Upper lobe of left lung (tissue), 6 donors: ENCODE data around the gene RBM19. TPM values are rescaled to one million over a fixed set of nuclear protein-coding genes. Genes with fewer than 3 reads are reported as not detected.

Source experiments
- ATAC-seq, 2 donors: fragments of 200-7000 bp; cut with Tn5 transposase; one replicate each; pipeline ENCODE4 v1.9.1; 2022; ENCODE audit warnings: mild to moderate bottlenecking in 2 of 2, moderate library complexity in 2 of 2; ENCODE audit not compliant: low FRiP score in 2 of 2
- DNase-seq, 2 donors: peaks; one replicate each; pipeline ENCODE4 v3.0.0-alpha.2; 2019 to 2020
- H3K27ac ChIP-seq, 4 donors: fragments of 200-600 bp; sonication (generic); one replicate each; pipeline ENCODE4 v1.5.1; 2016 to 2019
- H3K27me3 ChIP-seq, 4 donors: fragments of 200-600 bp; sonication (generic); one replicate each; pipeline ENCODE4 v1.5.1; 2017 to 2019
- H3K36me3 ChIP-seq, 4 donors: fragments of 200-600 bp; sonication (generic); one replicate each; pipeline ENCODE4 v1.5.1; 2016 to 2019
- H3K4me1 ChIP-seq, 4 donors: fragments of 200-600 bp; sonication (generic); one replicate each; pipeline ENCODE4 v1.5.1; 2018 to 2019
- H3K4me3 ChIP-seq, 4 donors: fragments of 200-600 bp; sonication (generic); one replicate each; pipeline ENCODE4 v1.5.1; 2017 to 2019; ENCODE audit warnings: mild to moderate bottlenecking in 2 of 4, moderate library complexity in 1 of 4
- H3K9me3 ChIP-seq, 4 donors: fragments of 200-600 bp; sonication (generic); one replicate each; pipeline ENCODE4 v1.5.1; 2018 to 2019
- EP300 ChIP-seq, 4 donors: sonication (generic); formaldehyde crosslinking; IDR thresholded peaks; one replicate each; pipeline ENCODE4 v1.5.1; 2017; ENCODE audit warnings: antibody characterized with exemption in 4 of 4, control low read depth in 2 of 4
- POLR2A ChIP-seq, 4 donors: fragments of 450-650 bp; IDR thresholded peaks; one replicate each; pipeline ENCODE4 v1.5.1; 2016 to 2017; ENCODE audit warnings: antibody characterized with exemption in 4 of 4, mild to moderate bottlenecking in 2 of 4
- POLR2AphosphoS5 ChIP-seq, 2 donors: sonication (generic); formaldehyde crosslinking; IDR thresholded peaks; one replicate each; pipeline ENCODE4 v1.5.1; 2017; ENCODE audit warnings: antibody characterized with exemption in 2 of 2
- WGBS, 2 donors: methylation state at CpG; one replicate each; pipeline ENCODE4 v1.1.5; 2017 to 2018; 5-methylcytosine and 5-hydroxymethylcytosine counted together
- total RNA-seq, 6 donors: library from RNA; depleted of rRNA in 4 of 6; stranded (reverse); fragments of >200 nt in 4 of 6; gene quantifications; one replicate each; pipeline versions ENCODE4 v1.1.0 to v1.2.1, GENCODE V29; 2016 to 2021
- TF ChIP-seq, protein P1 (sequence below), 6 experiments: fragments of 450-650 bp in 4 of 6; fragments of 200-600 bp in 2 of 6; sonication (generic) in 2 of 6; IDR thresholded peaks; one replicate each; pipeline ENCODE4 v1.5.1; 2016 to 2019; ENCODE audit warnings: antibody characterized with exemption in 6 of 6
- donor health status: DM: no; HTN: no; CAD: no; lungs with moderate emphysema.
- donor health status: DM: no; HTN: yes; CAD: no; lungs with severe emphysema.

RBM19 gene
- total RNA-seq, 6 donors from 2014 or later = 25.5 to 131 (median 39.9) TPM

DNA sequence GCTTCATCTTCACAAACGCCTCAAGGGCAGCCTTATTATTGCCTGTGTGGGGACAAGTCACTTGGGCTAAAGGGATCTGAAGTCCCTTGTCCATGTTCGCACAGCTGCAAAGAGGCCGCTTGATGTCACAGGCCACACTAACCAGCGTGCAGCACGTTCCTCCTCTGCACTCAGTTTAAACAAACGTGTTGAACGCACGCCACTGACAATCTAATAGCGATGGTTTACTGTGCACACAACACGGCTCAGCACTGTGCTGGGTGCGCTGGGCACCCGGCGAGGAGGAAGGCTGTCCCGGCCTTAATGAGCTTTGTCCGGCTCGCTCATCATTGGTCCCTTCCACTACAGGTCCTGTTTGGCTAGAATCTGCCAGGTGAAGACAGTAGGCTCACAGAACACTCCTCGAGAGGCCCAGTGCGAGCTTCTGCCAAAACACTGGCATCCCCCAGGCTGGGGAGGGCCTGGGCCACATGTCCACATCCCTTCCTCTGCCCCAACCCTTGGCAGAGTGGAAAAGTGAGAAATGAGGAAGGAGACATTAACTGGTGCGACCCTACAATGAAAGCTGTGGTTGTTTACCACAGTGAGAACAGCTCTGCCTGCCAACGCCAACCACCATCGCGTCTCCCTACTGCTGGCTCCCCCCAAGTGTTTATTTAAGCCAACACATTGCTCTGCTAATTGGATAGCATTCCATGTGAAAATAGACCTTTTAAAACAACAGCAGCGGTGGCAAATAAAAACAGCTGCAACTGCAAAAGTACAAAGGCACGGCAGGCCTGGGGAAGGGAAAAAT is 113.2 kb downstream of the RBM19 start:
- Histone ChIP-seq H3K27ac (no peak overlapping the region), H3K4me3 (no peak overlapping the region), H3K36me3 (peaks cover 0 to 45% (median 24%) of the 10 kb centered on the region in 4 donors), H3K4me1 (no peaks in the 10 kb centered on the region), H3K27me3 (no peaks in the 10 kb centered on the region), H3K9me3 (no peaks in the 10 kb centered on the region)
- TF ChIP-seq, protein P1, sequence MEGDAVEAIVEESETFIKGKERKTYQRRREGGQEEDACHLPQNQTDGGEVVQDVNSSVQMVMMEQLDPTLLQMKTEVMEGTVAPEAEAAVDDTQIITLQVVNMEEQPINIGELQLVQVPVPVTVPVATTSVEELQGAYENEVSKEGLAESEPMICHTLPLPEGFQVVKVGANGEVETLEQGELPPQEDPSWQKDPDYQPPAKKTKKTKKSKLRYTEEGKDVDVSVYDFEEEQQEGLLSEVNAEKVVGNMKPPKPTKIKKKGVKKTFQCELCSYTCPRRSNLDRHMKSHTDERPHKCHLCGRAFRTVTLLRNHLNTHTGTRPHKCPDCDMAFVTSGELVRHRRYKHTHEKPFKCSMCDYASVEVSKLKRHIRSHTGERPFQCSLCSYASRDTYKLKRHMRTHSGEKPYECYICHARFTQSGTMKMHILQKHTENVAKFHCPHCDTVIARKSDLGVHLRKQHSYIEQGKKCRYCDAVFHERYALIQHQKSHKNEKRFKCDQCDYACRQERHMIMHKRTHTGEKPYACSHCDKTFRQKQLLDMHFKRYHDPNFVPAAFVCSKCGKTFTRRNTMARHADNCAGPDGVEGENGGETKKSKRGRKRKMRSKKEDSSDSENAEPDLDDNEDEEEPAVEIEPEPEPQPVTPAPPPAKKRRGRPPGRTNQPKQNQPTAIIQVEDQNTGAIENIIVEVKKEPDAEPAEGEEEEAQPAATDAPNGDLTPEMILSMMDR (IDR thresholded peaks at IDR 0.05) = no peak
- TF ChIP-seq EP300 (IDR thresholded peaks at IDR 0.05) (no peak), POLR2AphosphoS5 (IDR thresholded peaks at IDR 0.05) (no peak), POLR2A (IDR thresholded peaks at IDR 0.05) (no peak)
- 82 to 83% methylated on average over 21 to 24 of the region's 24 CpGs for WGBS, 2 donors
- no peak for DNase-seq
- no peak for ATAC-seq

DNA sequence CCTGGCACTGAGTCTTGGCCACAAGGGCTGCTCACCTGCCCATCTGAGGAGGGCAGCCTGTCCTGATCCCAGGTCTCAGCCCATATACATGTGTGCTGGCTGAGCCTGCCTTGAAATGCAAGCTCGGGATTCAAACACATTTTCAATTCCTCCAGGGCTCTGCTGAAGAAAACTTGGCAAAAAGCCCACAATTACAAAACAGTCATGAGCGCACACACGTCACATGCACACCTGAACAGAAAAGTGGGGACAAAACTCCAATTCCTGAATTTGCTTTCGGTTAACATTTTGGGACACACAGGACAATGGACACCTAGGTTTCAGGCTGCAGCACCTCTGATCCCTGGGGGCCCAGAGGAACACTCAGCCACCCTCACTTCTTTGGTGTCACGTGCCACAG is 113.9 kb downstream of the RBM19 start:
- ATAC-seq (no peak), DNase-seq (no peak)
- Histone ChIP-seq H3K36me3 (peaks cover 0 to 38% (median 19%) of the 10 kb centered on the region in 4 donors), H3K4me1 (no peaks in the 10 kb centered on the region), H3K9me3 (no peaks in the 10 kb centered on the region), H3K27me3 (no peaks in the 10 kb centered on the region), H3K4me3 (no peak overlapping the region), H3K27ac (no peak overlapping the region)
- no peak for TF ChIP-seq EP300 (IDR thresholded peaks at IDR 0.05)
- TF ChIP-seq POLR2AphosphoS5 (IDR thresholded peaks at IDR 0.05) = no peak
- TF ChIP-seq POLR2A (IDR thresholded peaks at IDR 0.05) = no peak
- TF ChIP-seq, protein P1 (IDR thresholded peaks at IDR 0.05) = no peak
- whole genome bisulfite sequencing, 2 donors = 67 to 76% methylated on average over 5 of the region's 5 CpGs

DNA sequence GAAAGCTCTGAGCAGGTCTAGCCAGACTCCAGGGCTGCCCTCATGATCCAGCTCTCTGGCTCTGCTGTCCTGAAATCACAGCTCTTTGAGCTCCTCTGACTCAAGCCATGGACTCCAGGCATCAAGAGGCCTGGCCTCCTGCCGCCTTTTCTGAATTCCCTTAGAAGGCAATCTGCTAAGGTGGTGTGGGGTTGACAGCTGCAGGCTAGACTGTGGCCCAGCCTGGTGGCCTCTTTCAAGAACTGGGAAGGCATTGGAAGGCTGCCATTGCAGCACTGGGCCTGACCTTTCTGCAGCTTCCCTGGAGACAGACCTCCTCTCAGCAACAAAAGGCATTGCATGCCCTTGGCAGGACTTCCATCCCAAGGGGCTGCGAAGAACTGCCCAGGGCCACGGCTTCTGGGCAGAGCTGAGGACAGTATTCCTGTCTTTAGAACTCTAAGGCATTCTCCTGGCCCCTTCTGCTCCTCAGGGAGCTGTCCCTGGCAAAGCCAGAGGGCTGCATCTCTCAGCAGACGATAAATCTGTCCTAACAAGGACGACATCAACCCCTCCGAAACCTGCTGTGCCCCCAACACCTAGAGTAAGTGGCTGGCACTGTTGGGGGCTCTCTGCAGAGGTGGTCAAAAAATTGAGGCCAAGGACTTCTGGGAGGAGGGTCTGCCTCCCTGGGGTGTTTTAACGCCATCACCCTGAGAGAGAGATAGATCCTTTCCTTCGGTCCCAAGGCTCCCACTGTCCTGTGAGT is 115.6 kb downstream of the RBM19 start:
- 90 to 97% methylated on average over 6 to 8 of the region's 8 CpGs for WGBS, 2 donors
- TF ChIP-seq EP300 (IDR thresholded peaks at IDR 0.05) = no peak
- TF ChIP-seq, protein P1 (IDR thresholded peaks at IDR 0.05) = no peak
- no peak for TF ChIP-seq POLR2A (IDR thresholded peaks at IDR 0.05)
- no peak for TF ChIP-seq POLR2AphosphoS5 (IDR thresholded peaks at IDR 0.05)
- Histone ChIP-seq H3K27me3 (no peaks in the 10 kb centered on the region), H3K27ac (no peak overlapping the region), H3K4me3 (no peak overlapping the region), H3K9me3 (no peaks in the 10 kb centered on the region), H3K36me3 (peaks cover 0 to 21% (median 6%) of the 10 kb centered on the region in 4 donors), H3K4me1 (no peaks in the 10 kb centered on the region)
- ATAC-seq = no peak
- DNase-seq = no peak

DNA sequence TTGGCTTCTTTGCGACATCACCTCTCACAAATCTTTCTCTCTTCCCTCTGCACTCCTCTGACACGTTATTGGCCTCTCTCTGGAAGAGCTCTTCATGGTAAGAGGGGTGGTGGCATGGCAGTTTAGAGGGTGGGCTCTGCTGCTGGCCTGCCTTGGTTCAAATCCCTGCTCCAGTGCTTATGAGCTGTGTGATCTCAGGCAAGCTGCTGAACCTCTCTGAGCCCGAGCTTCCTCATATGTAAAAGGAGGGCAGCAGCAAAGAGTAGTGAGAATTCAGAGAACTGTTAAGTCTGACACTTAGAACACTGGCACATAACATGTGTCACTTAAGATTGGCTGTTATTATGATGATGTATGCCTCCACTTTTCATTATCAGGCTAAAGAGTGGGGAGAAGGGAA is 118.3 kb downstream of the RBM19 start:
- DNase-seq (no peak), ATAC-seq (no peak)
- Histone ChIP-seq H3K9me3 (no peaks in the 10 kb centered on the region), H3K27ac (no peak overlapping the region), H3K4me1 (no peaks in the 10 kb centered on the region), H3K27me3 (no peaks in the 10 kb centered on the region), H3K36me3 (peaks cover 0 to 26% (median 17%) of the 10 kb centered on the region in 4 donors), H3K4me3 (no peak overlapping the region)
- 73 to 88% methylated on average over 3 of the region's 3 CpGs for WGBS, 2 donors
- no peak for TF ChIP-seq POLR2AphosphoS5 (IDR thresholded peaks at IDR 0.05)
- TF ChIP-seq, protein P1 (IDR thresholded peaks at IDR 0.05) = no peak
- TF ChIP-seq POLR2A (IDR thresholded peaks at IDR 0.05) = no peak
- TF ChIP-seq EP300 (IDR thresholded peaks at IDR 0.05) = no peak
